GM18498 (cell line): Measurements from ENCODE around the gene SLC34A1.
"Not testable (repeated sequence)": the region's sequence is repeated elsewhere in the genome, so short reads cannot be mapped to it uniquely, and the experiment has no call there.

ENCODE experiments used
- ATAC-seq: cut with Tn5 transposase; IDR thresholded peaks from one replicate; pipeline ENCODE4 v1.9.1; 2021; ENCODE audit warnings: mild to moderate bottlenecking, moderate library complexity; ENCODE audit not compliant: unreplicated experiment

SLC34A1 gene

GRCh38 chr5:177405312-177405711 lies 21.1 kb downstream of the SLC34A1 start:
- ATAC-seq: no peak

- ATAC-seq: no peak
These were observed 21.6 kb downstream of the SLC34A1 start for GRCh38 chr5:177405805-177406204.

- no peak for ATAC-seq
These were observed 25.0 kb downstream of the SLC34A1 start, which contains the start of gene F12 for GRCh38 chr5:177409043-177409801. F12 (minus strand) TSS chr5:177409564; CDS start chr5:177409527, 37 bp downstream.

- ATAC-seq: no peak
These were observed 26.3 kb downstream of the SLC34A1 start for GRCh38 chr5:177410575-177410974.

GRCh38 chr5:177412603-177413233 lies 28.5 kb downstream of the SLC34A1 start:
- ATAC-seq: peak; percentile 71

GRCh38 chr5:177414481-177414880 lies 30.2 kb downstream of the SLC34A1 start:
- ATAC-seq: no peak

GRCh38 chr5:177417081-177417480 lies 32.8 kb downstream of the SLC34A1 start:
- not testable (repeated sequence) for ATAC-seq

- ATAC-seq: no peak
These were observed 34.8 kb downstream of the SLC34A1 start for GRCh38 chr5:177419046-177419445.

- ATAC-seq: not testable (repeated sequence)
These were observed 36.2 kb downstream of the SLC34A1 start for GRCh38 chr5:177420472-177420871.

- no peak for ATAC-seq
These were observed 37.0 kb downstream of the SLC34A1 start for GRCh38 chr5:177421062-177421798.

- no peak for ATAC-seq
These were observed 39.4 kb downstream of the SLC34A1 start for GRCh38 chr5:177423671-177424070.

- ATAC-seq: no peak
These were observed 41.1 kb downstream of the SLC34A1 start for GRCh38 chr5:177425196-177425800.

GRCh38 chr5:177425801-177426565 lies 41.7 kb downstream of the SLC34A1 start:
- peak; percentile 78 for ATAC-seq

GRCh38 chr5:177426566-177427210 lies 42.5 kb downstream of the SLC34A1 start, which contains the start of gene GRK6:
GRK6 (plus strand) TSS chr5:177426676; CDS start chr5:177426846, 170 bp downstream.
- peak; percentile 62 for ATAC-seq

- no peak for ATAC-seq
These were observed 43.1 kb downstream of the SLC34A1 start for GRCh38 chr5:177427211-177427822.

GRCh38 chr5:177427919-177428573 lies 43.8 kb downstream of the SLC34A1 start:
- no peak for ATAC-seq

GRCh38 chr5:177428574-177429217 lies 44.5 kb downstream of the SLC34A1 start:
- ATAC-seq: no peak

GRCh38 chr5:177429248-177430040 lies 45.2 kb downstream of the SLC34A1 start:
- no peak for ATAC-seq
